Measurements from ENCODE around the gene INSYN1.
"Not testable (repeated sequence)": the region's sequence is repeated elsewhere in the genome, so short reads cannot be mapped to it uniquely, and the experiment has no call there.

INSYN1 gene

GRCh38 chr15:73741321-73741836 is 11.8 kb downstream of the INSYN1 start:
- TF ChIP-seq CTCF (IDR thresholded peaks at IDR 0.05) = no peak
- H3K27me3 ChIP-seq (ENCODE audit: control insufficient read depth, insufficient read depth, low read length) = no peaks in the 10 kb centered on the region
- no peak overlapping the region for H3K4me3 ChIP-seq (ENCODE audit: low read depth, low read length)
- H3K9ac ChIP-seq = no peak overlapping the region
- H3K36me3 ChIP-seq (ENCODE audit: control insufficient read depth, insufficient read depth, low read length) = no peaks in the 10 kb centered on the region
- no peaks in the 10 kb centered on the region for H3K4me1 ChIP-seq
- H3K9me3 ChIP-seq (ENCODE audit: control insufficient read depth, low read length) = no peaks in the 10 kb centered on the region
- H2AFZ ChIP-seq = no peak overlapping the region
- H3K79me2 ChIP-seq = no peaks in the 10 kb centered on the region
- no peak overlapping the region for H3K4me2 ChIP-seq (ENCODE audit: low read length)
- H3K27ac ChIP-seq = no peak overlapping the region

- no peak overlapping the region for H3K9ac ChIP-seq
- H3K4me2 ChIP-seq (ENCODE audit: low read length) = no peak overlapping the region
- H3K79me2 ChIP-seq = no peaks in the 10 kb centered on the region
- H3K9me3 ChIP-seq (ENCODE audit: control insufficient read depth, low read length) = no peaks in the 10 kb centered on the region
- H2AFZ ChIP-seq = no peak overlapping the region
- no peaks in the 10 kb centered on the region for H3K36me3 ChIP-seq (ENCODE audit: control insufficient read depth, insufficient read depth, low read length)
- TF ChIP-seq CTCF (IDR thresholded peaks at IDR 0.05) = no peak
- H3K27me3 ChIP-seq (ENCODE audit: control insufficient read depth, insufficient read depth, low read length) = no peaks in the 10 kb centered on the region
- H3K4me3 ChIP-seq (ENCODE audit: low read depth, low read length) = no peak overlapping the region
- H3K4me1 ChIP-seq = no peaks in the 10 kb centered on the region
- H3K27ac ChIP-seq = no peak overlapping the region
These were observed 12.8 kb downstream of the INSYN1 start for GRCh38 chr15:73740152-73741048.

GRCh38 chr15:73737535-73737934 is 15.6 kb downstream of the INSYN1 start:
- no peak overlapping the region for H3K9ac ChIP-seq
- no peak overlapping the region for H2AFZ ChIP-seq
- H3K27ac ChIP-seq = no peak overlapping the region
- no peaks in the 10 kb centered on the region for H3K27me3 ChIP-seq (ENCODE audit: control insufficient read depth, insufficient read depth, low read length)
- H3K4me3 ChIP-seq (ENCODE audit: low read depth, low read length) = no peak overlapping the region
- no peak for TF ChIP-seq CTCF (IDR thresholded peaks at IDR 0.05)
- H3K4me1 ChIP-seq = no peaks in the 10 kb centered on the region
- no peaks in the 10 kb centered on the region for H3K36me3 ChIP-seq (ENCODE audit: control insufficient read depth, insufficient read depth, low read length)
- H3K79me2 ChIP-seq = no peaks in the 10 kb centered on the region
- no peak overlapping the region for H3K4me2 ChIP-seq (ENCODE audit: low read length)
- H3K9me3 ChIP-seq (ENCODE audit: control insufficient read depth, low read length) = no peaks in the 10 kb centered on the region

GRCh38 chr15:73732930-73733329 is 20.2 kb downstream of the INSYN1 start:
- TF ChIP-seq CTCF (IDR thresholded peaks at IDR 0.05) = no peak

GRCh38 chr15:73732051-73732450 is 21.1 kb downstream of the INSYN1 start:
- not testable (repeated sequence) for H3K4me3 ChIP-seq (ENCODE audit: low read depth, low read length); H3K79me2 ChIP-seq; H3K9me3 ChIP-seq (ENCODE audit: control insufficient read depth, low read length); H3K4me2 ChIP-seq (ENCODE audit: low read length); H3K9ac ChIP-seq; H3K4me1 ChIP-seq; H3K27me3 ChIP-seq (ENCODE audit: control insufficient read depth, insufficient read depth, low read length); H3K27ac ChIP-seq; H3K36me3 ChIP-seq (ENCODE audit: control insufficient read depth, insufficient read depth, low read length); H2AFZ ChIP-seq

More at GRCh38 chr15:73732930-73733329, 20.2 kb downstream of the INSYN1 start:
- H3K4me1 ChIP-seq = no peaks in the 10 kb centered on the region
- H3K9me3 ChIP-seq (ENCODE audit: control insufficient read depth, low read length) = no peaks in the 10 kb centered on the region
- no peaks in the 10 kb centered on the region for H3K27me3 ChIP-seq (ENCODE audit: control insufficient read depth, insufficient read depth, low read length)
- H3K79me2 ChIP-seq = no peaks in the 10 kb centered on the region
- H3K4me2 ChIP-seq (ENCODE audit: low read length) = no peak overlapping the region
- no peak overlapping the region for H3K27ac ChIP-seq
- H3K4me3 ChIP-seq (ENCODE audit: low read depth, low read length) = no peak overlapping the region
- no peak overlapping the region for H3K9ac ChIP-seq
- H2AFZ ChIP-seq = no peak overlapping the region
- no peaks in the 10 kb centered on the region for H3K36me3 ChIP-seq (ENCODE audit: control insufficient read depth, insufficient read depth, low read length)

All from parathyroid adenoma (tissue), 2 donors.